GM12878 (cell line): ENCODE data around the gene ARHGAP21. TPM values are rescaled to one million over a fixed set of nuclear protein-coding genes. Genes with fewer than 3 reads are reported as not detected.

ENCODE experiments used
- CEBPB ChIP-seq, 2 experiments: fragments of 150-350 bp in 1 of 2; IDR thresholded peaks; 2 replicates each; pipeline ENCODE4 v1.6.1; 2012 to 2014; ENCODE audit warnings: low read depth in 2 of 2, low read length in 2 of 2, borderline replicate concordance in 1 of 2, inconsistent platforms in 1 of 2
- IRF4 ChIP-seq: IDR thresholded peaks from 2 replicates; pipeline ENCODE4 v1.6.1; 2011; ENCODE audit warnings: low read depth, low read length
- MEF2B ChIP-seq: fragments of 450-650 bp; IDR thresholded peaks from 2 replicates; pipeline ENCODE4 v1.6.1; 2018; ENCODE audit warnings: mild to moderate bottlenecking, moderate library complexity; ENCODE audit not compliant: partially characterized antibody, poor library complexity, severe bottlenecking
- SIX5 ChIP-seq: IDR thresholded peaks from 2 replicates; pipeline ENCODE4 v1.6.1; 2011; ENCODE audit warnings: mild to moderate bottlenecking, low read depth, low read length, moderate library complexity; ENCODE audit not compliant: severe bottlenecking
- polyA plus RNA-seq, 11 experiments: library from polyadenylated mRNA; depleted of rRNA in 4 of 11; unstranded in 6 of 11; stranded (reverse) in 5 of 11; fragments of >200 nt; fragmentation: Nextera tagmentation in 4 of 11; fragmentation: Illumina TruSeq in 1 of 11; extraction: Ambion mirVana in 4 of 11; extraction: Trizol in 1 of 11; gene quantifications; 1 replicate in 1 of 11; 2 replicates in 10 of 11; pipeline versions ENCODE4 v1.2.1 to v1.2.3, GENCODE V29; 2011 to 2016; ENCODE audit warnings: inconsistent platforms in 2 of 11, missing spikeins in 2 of 11, low read depth in 1 of 11
- total RNA-seq, 4 experiments: library from RNA; depleted of rRNA in 3 of 4; stranded (reverse); fragments of >200 nt in 3 of 4; fragmentation: Illumina TruSeq in 1 of 4; extraction: Trizol in 1 of 4; gene quantifications; 2 replicates each; pipeline versions ENCODE4 v1.2.1 to v1.2.3, GENCODE V29; 2013 to 2021
- TF ChIP-seq, protein P1 (sequence below): fragments of 450-650 bp; IDR thresholded peaks from 2 replicates; pipeline ENCODE4 v1.6.1; 2017; ENCODE audit warnings: mild to moderate bottlenecking, moderate library complexity

ARHGAP21 gene
- total and polyA plus RNA-seq, 10 of the 15 experiments (the other 5 are each of a cell fraction or from before 2014, with no cell fraction given), result 11.7 to 103 (median 37.6) TPM

DNA sequence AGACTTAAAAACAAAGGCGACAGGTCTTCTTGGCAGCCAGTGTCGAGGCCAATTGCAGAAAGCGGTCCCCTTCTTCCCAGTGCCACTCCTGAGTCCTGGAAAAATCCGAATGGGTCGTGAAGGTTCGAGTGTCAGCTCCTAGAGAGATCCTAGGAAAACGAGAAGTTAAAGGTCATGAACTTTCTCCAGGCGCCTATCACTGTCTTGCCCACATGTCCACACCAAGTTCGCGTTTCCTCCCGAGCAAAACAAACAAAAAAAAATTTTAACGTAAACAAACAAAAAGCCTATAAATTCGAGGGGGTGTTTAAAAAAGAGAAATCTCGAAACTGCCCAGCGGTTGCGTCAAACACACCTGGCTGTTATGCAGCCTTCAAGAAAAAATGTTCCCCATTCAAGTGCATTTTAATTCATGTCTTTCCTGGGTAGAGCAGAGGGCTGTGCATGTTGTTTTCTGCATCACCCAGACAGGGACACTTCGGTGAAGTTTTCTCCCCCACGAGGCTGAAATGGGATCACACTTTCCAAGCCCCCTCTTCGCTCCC is 1.5 kb downstream of the ARHGAP21 start (continued):
- TF ChIP-seq IRF4 (no peak), SIX5 (no peak), MEF2B (no peak), CEBPB (IDR thresholded peaks at IDR 0.05; ENCODE audit: borderline replicate concordance in 1 of 2, low read depth in 2 of 2, low read length in 2 of 2) (no peak)
- TF ChIP-seq, protein P1, sequence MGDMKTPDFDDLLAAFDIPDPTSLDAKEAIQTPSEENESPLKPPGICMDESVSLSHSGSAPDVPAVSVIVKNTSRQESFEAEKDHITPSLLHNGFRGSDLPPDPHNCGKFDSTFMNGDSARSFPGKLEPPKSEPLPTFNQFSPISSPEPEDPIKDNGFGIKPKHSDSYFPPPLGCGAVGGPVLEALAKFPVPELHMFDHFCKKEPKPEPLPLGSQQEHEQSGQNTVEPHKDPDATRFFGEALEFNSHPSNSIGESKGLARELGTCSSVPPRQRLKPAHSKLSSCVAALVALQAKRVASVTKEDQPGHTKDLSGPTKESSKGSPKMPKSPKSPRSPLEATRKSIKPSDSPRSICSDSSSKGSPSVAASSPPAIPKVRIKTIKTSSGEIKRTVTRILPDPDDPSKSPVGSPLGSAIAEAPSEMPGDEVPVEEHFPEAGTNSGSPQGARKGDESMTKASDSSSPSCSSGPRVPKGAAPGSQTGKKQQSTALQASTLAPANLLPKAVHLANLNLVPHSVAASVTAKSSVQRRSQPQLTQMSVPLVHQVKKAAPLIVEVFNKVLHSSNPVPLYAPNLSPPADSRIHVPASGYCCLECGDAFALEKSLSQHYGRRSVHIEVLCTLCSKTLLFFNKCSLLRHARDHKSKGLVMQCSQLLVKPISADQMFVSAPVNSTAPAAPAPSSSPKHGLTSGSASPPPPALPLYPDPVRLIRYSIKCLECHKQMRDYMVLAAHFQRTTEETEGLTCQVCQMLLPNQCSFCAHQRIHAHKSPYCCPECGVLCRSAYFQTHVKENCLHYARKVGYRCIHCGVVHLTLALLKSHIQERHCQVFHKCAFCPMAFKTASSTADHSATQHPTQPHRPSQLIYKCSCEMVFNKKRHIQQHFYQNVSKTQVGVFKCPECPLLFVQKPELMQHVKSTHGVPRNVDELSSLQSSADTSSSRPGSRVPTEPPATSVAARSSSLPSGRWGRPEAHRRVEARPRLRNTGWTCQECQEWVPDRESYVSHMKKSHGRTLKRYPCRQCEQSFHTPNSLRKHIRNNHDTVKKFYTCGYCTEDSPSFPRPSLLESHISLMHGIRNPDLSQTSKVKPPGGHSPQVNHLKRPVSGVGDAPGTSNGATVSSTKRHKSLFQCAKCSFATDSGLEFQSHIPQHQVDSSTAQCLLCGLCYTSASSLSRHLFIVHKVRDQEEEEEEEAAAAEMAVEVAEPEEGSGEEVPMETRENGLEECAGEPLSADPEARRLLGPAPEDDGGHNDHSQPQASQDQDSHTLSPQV, result no peak
- TF ChIP-seq, all 136 proteins: peak for 5
